ENCODE results near the gene ALPI.
"Not testable (repeated sequence)": the region's sequence is repeated elsewhere in the genome, so short reads cannot be mapped to it uniquely, and the experiment has no call there.

Gene ALPI

DNA sequence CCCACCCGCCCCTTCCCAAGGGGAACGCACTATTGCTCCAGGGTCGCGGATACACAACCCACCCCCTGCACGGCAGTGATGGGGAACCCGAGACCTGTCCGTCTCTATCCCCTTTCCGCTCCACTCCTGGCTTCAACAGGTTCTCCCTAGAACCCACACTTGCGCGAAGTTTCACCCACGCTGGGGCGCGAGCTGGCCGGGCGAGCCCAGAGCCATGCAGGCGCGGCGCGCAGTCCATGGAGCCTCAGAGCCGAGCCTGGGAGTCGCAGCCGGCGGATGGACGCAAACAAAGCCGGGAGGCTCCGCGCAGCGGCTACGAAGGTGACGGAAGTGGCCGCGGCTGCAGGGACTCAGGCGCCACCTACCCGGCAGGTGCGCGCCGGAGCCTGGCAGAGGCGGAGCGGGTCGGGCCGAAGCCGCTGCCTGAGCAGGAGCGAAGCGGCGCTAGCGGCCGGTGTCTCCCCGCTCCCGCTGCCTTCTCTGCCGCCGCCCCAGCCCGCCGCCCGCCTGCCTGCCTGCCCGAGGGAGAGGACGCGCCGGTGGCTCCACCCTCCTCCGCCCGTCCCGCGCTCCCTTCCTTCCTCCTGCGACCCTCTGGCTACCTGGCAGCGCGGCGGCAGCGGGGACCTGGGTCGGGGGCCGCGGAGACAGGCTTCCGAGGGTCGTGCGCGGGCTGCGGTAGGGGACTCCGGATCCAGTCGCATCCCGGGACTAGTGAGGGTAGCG is 35.3 kb upstream of the ALPI start:
- DNase-seq = peak; percentile 82

DNA sequence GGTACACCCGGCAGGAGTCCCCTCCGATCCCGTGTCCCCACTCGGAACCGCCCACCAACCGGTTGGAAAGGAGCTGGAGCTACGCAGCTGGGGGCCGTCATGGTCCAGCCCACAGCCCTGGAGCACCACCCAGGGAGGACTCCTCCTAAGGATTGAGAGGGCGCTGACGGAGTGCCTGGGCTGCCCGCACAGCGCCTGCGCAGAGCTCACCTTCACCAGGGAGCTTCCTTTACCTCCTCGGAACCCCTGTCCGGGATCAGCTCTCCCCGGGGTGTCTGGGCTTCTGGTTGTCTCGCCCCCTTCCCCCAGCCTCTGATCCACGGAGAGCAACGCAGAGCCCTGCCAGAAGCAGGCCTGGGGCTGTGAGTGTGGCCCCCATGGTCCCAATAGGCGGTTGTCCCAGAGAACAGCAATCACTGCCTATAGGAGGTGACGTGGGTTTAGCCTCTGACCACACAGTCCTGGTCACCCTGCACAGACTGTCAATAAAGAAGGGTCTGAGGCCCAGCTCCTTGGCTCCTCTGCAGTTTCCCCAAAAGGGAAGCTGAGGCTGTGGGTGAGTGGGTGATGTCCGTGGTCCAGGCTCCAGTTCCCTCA is 34.7 kb upstream of the ALPI start:
- no peak for DNase-seq

DNA sequence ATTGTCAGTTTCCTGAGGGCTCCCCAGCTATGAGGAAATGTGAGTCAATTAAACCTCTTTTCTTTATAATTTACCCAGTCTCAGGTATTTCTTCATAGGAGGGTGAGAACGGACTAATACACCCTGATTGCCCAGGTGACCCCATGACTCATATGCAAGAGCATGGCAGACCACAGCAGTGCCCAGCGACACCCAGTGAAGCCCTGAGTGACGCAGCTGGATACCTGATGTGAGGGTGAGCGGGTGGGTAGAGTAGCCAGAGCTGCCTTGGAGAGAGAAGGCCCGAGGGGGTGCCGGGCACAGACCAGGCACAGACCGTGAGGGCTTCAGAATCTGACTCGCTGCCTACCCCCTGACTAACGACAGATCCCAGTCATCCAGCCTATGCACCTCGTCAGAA is 33.9 kb upstream of the ALPI start:
- DNase-seq = no peak

DNA sequence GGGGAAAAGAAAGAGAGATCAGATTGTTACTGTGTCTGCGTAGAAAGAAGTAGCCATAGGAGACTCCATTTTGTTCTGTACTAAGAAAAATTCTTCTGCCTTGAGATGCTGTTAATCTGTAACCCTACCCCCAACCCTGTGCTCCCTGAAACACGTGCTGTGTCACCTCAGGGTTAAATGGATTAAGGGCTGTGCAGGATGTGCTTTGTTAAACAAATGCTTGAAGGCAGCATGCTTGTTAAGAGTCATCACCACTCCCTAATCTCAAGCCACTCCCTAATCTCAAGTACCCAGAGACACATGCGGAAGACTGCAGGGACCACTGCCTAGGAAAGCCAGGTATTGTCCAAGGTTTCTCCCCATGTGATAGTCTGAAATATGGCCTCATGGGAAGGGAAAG is 33.0 kb upstream of the ALPI start:
- not testable (repeated sequence) for DNase-seq

DNA sequence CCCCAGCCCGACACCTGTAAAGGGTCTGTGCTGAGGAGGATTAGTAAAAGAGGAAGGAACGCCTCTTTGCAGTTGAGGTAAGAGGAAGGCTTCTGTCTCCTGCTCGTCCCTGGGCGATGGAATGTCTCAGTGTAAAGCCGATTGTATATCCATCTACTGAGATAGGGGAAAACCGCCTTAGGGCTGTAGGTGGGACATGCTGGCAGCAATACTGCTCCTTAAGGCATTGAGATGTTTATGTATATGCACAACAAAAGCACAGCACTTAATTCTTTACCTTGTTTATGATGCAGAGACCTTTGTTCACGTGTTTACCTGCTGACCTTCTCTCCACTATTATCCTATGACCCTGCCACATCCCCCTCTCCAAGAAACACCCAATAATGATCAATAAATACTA is 32.5 kb upstream of the ALPI start:
- DNase-seq = not testable (repeated sequence)

DNA sequence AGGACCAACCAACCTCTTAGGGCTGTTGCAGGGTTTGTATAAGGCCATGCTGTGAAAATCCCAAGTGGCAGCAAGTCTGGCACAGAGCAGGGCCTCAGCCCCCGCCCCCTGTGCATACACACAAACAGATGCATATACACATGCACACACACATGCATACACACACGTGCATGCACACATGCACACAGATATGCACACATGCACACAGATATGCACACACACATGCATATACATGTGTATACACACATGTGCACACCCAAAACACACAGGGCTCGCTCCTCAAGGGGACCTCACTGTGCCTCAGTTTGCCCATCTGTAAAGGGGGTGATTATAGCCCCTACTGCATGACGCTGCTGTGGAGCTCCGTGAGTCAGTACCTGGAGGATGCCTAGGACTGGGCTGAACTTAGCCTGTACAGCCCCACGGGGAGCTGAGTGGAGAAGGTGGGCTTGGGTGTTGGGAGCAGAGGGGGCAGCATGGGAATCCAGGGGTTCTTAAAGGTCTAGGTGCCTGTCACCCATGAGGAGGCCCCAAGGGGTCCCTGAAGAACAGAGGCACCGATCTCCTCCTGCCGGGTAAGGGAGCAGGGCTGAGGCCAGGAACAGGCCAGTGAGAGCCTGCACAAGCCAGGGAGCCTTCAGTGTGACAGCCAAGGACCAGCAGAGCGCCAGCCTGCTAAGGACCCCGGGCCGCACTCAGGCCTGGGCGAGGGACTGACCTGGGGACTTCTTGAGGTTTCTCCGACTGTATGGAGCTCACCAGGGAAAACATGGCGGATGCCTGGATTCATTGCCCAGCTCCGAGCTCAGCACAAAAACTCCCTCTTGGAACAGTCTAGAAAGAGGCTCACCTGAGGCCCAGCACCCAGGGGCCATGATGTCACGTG is 24.0 kb upstream of the ALPI start:
- DNase-seq = no peak

DNA sequence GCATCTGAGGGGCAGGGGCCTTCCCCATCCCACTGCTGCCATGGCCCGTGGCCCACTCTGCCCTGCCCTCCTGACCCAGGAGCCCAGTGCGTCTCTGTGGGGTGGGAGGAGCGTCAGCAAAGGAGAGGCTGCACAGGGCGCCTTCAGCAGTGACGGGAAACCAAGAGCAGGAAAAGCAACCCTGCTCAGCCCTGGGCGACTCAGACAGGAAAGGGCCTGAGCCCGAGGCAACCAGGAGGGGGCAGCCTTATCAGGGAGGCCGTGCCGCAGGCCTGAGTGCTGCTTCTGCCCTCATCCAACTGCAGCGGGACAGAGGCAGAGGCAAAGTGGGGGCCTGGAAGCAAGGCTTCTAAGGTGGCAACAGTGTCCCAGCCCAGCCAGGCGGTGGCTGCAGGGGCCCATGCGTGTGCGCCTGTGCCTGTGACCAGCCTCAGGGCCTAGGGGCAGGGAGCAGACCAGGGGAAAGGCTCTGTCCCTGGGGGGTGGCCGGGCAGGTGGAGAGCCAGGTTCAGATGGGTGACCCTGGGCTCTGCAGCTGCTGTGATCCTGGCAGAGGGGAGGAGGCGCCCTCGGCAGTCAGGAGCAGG is 23.3 kb upstream of the ALPI start:
- DNase-seq = no peak

DNA sequence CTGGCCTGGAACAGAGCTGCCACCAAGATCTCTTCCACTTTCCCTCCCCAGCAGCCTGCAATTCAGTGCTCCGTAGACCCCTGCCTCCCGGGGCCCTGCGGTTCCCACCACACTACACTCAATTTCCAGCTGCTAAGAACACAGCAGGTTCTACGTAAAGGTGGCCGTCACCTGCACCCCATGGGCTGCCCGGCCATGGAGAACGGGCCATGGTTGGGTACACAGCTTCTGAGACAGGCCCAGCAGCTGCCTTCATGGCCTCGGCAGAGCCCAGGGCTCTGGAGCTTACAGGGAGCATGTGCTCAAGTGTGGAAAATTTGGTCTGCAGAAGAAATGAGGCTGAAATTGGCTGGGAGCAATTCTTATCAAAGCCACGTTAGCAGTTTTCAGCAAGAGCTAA is 22.3 kb upstream of the ALPI start:
- DNase-seq = not testable (repeated sequence)

DNA sequence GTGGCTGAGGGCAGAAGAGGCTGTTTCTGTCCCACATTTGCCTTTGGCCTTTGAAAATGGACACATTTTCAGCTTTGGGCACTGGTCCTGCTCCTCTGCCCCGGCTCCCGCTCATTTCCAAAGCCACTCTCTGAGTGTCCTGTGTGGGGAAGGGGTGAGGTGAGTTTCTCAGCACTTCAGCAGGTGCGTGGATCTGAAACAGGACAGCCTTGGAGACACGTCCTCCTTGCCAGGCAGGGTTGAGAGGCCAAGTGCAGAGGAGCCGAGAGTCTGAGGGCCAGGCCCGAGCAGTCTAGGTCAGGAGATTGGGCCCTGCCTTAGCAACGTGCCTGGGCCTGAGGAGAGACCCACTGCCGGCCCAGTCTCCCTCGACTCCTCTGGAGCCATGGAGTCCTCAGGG is 21.9 kb upstream of the ALPI start:
- DNase-seq = no peak

DNA sequence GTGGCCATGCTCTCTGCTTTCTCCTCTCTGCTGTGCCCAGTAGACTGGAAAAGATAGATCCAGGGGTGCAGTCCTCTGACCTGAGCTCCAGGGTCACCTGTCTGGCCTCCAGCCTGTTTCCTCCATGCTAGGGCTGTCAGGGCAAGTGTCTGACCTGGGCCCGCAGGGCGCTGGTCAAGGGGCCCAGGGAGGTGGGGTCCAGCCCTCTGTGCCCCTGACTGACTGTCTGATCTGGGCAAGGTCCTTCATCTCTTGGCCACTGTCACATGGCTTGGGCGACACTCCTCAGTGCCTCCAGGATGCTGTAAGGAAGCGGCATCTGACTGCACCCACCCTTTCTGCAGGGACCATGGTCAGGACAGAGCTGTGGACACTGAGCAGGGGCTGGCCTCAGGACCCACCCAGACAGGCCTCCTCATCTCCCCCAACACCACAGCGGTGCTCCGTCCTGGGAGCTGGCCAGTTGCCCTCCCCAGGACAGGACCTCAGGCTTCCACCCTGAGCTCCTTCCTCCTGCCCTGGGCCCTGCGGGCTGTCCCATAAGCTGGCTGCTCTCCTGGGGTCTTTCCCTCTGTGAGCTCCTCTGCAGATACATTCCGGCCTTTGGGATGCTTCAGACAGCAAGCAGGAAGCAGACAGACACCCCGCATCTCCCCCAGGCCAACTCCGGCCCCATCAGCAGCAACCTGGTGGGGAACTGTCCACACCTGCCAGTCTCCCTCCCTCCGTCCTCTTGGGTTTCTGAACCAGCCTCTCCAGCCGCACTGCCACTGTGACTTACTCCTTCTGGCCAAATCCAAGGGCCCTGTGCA is 21.2 kb upstream of the ALPI start:
- no peak for DNase-seq

DNA sequence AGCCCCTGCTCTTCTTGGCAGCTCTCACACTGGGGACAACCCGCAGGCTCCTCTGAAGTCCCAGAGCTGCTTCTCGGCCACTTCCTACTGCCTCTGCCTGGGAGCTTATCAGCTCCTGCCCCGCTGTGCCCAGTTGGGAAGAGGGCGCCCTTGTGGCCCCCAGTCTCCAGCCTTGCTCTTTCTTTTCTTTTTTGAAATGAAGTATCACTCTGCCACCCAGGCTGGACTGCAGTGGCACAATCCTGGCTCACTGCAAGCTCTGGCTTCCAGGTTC is 20.6 kb upstream of the ALPI start:
- no peak for DNase-seq

DNA sequence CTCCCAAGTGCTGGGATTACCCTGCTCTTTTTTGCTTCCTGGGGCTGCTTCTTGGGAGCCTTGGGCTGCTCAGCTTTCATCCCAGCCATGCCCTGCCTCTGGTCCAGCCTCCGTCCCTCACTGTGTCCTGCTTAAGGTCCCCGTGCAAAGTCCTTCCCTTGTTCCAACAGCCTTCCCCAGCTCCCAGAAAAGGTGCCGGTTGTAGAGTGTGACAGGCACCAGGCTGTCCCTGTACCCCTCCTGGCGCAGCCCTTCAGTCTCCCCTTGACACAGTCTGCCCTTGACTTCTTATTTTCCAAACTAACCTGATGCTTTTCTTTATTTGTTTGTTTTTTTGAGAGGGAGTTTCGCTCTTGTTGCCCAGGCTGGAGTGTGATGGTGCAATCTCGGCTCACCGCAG is 20.1 kb upstream of the ALPI start:
- no peak for DNase-seq

DNA sequence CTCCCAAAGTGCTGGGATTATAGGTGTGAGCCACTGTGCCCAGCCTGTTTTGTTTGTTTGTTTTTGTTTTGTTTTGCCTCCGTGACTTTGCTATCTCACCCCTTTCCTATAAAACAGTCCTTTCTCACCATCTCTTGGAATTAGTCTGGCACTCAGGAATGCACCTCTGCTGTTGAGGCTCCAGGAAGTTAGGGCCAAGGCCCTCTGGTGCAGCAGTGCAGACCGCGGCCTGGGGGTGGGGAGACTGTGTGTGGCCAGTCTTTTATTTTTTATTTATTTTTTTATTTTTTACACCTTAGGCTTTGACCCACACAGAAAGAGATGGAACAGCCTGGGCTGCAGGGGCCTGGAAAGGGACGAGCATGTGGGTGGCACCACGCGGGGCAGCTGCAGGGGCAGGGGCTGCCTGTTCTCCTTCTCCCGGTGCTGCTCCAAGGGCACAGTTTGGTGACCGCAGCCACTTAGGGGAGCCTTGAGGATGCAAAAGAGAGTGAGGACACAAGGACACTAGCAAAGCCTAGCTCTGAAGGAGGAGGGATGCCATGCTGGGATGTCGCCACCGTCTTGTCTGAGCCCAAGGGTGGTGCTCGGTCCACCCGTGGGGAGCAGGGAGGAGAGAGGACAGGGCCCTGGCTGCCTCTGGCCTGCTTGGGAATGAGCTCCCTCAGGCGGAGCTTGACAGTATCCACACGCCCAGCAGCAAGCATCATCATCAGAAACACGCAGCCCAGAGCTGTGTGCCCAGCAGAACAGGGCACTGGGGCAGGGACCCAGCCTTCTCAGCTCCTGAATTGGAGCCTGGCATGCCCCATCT is 19.4 kb upstream of the ALPI start:
- no peak for DNase-seq

DNA sequence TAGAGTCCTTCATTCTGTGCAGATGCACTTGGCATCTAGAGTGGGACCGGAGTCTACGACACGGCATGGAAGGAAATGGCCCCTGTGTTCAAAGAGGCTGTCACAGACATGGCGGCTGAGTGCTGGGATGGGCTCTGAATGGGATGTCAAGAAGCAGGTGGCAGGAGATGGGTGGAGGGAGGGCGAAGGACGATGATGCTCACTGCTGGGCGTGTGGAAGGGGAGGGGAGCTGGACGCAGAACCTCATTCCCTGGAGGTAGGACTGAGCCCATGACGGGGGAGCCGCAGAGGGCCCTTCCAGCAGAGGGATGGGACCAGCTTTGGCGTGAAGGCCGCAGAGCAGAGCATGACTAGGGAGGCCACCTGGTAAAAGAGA is 18.8 kb upstream of the ALPI start:
- DNase-seq = no peak

DNA sequence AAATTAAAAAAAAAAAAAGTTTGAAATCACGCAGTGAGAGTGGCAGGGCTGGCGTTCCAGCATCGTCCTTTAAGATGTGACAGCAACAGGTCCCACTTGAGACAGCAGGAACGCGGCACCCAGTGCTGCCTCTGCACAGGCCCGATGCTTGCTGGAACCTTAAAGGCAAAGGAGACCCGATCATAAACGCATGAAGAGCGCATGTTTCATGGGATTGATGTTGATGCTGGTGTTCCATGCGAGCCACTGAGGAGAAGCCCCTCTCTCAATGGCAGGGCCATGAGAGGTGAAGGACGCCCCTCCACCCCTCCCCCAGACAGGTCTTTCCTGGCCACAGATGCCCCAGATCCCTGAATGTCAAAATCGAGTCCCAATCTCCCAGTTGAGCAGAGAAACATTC is 17.9 kb upstream of the ALPI start:
- DNase-seq = no peak

DNA sequence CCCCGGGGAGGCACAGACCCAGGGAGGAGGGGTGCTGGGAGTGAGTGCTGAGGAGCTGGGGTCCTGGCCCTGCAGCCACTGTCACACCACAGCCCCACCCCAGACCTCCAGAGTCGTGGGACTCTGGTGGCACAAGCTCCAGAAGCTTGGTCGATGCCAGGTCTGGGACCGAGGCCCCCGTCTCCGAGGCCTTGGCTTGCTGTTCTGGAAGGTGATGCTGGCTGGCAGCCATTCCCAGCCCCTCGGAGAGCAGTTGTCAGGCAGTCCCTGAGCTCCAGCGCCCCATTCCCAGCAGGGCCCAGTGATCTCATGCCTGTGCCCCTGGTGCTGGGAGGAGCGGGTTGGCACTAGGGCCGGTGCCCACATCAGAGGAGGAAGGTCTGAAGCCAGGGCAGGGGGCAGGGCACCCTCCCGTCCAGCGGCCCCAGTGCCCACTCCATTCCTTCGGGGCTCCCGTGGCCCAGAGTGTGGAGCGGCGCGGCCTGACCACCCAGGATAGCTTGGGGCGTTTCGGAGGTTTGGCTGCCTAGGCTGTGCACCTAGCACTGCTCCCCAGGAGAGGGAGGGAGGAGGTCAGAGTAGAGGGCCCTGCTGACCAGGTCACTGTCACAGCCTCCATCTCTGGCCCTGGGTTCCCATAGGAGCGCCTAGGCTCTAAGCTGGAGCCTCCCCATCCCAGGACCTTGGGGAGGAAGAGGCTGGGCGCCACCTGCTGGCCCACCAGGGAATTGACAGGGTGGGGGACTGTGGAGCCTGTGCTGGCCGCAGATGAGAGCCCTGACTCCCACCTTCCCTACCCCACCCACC is 16.8 kb upstream of the ALPI start:
- no peak for DNase-seq

DNA sequence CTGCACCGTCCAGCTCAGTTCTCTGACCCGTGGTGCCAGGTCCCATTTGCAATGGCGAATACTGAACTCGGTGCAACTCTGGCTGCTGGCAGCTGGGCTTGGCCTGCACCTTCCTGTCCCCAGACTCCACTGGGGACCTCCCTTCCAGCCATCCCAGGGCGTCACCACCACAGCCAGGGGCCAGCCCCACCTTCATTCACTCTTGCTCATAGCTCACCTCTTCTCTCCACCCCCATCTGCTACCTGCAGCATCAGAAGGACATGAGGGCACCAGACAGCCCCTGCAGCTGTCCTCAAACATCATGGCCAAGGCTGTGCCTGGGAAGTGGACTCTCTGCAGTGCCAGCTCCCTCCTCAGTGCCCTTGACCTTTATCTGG is 16.2 kb upstream of the ALPI start:
- DNase-seq = no peak

DNA sequence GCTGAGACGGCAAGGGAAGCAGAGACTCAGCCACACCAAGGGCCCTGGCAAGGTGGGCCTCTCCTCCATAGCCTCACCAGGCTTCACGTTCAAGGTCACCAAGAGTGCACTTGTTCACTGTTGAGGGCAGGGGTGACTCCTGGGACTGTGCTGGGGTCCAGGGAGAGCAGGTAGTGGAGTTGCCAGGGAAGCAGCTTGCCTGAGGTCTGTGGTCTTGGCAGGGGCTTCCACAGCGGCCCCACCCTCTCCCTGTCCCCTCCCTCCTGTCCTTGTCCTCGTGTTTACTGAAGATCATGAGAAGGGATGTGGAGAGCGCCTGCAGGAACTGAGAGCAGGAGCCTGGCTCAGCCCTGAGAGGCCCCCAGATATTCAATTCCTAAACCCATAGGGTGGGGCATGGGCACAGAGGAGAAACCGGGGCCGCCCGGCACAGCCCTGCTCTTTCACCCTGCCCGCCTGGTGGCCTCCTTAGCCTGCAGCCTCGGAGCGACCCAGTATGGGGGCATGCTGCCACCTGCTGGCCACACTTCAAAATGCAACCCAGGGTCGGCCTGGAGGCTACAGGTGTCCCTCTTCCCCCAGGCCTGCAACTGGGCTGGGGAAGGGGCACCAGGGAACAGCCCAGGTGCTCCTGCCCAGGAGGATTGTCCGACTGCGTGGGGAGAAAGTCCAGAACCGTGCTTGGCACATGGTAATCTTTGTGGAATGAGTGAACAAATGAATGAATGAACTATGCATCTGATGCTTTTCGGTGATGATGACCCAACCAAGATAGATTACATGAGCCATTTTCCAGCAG is 15.5 kb upstream of the ALPI start:
- peak; percentile 67 for DNase-seq

DNA sequence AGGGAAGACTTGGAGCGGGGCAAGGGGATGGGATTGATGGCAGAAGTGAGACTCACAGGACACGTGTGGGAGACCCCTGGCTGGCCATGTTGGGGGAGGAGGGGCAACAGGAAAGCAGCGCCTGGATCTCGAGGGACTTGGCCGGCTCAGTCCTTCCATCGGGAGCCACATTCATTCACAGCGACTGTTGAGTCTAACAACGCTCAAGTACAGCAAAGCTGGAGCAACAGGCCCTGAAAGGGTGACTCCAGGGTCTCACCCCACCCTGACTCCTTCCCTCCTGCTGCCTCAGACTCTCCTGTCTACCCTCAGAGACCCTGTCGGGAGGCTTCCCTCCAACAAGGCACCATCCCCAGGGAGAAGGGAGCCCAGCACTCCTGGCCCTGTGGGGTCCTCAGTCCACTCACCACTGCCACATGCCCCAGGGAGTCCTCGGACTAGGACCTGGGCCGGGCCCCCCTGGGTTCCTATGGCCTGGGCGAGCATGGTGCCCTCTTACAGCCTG is 14.8 kb upstream of the ALPI start:
- no peak for DNase-seq

DNA sequence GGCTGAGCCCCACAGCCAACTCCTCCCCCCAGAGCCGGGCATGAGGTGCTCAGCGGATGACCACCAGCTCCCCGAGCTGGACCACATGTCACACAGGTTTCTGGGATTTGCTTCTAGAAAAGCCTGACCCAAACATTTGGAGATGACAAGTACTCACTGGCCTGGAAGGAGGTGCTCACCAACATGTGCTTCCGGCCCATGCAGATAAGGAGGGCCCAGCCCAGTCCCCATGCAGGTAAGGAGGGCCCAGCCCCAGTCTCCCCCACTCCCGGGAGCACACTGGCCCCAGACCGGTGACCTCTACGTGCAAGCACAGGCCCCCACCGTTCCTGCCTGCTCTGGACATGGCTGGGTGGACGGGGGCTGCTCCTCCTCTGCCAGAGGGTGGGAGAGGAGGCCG is 14.0 kb upstream of the ALPI start:
- DNase-seq = not testable (repeated sequence)
